T-cell (primary cell): ENCODE results near the gene CDK17. TPM values are rescaled to one million over a fixed set of nuclear protein-coding genes. Genes with fewer than 3 reads are reported as not detected.
A peak's percentile ranks its signal among the peaks of the same experiment; 100 is the strongest.
"Not testable (repeated sequence)": the region's sequence is repeated elsewhere in the genome, so short reads cannot be mapped to it uniquely, and the experiment has no call there.

ENCODE experiments used
- ATAC-seq, 4 experiments: fragments of 200-7000 bp in 3 of 4; fragments of 150-1000 bp in 1 of 4; cut with Tn5 transposase; replicated peaks in 1 of 4; 1 replicate in 3 of 4; 2 replicates in 1 of 4; pipeline ENCODE4 v1.10.0; 2021; ENCODE audit warnings: moderate library complexity in 3 of 4, mild to moderate bottlenecking in 2 of 4, moderate number of reproducible peaks in 1 of 4
- CTCF ChIA-PET, 2 donors: fragments of 300-600 bp; sonication (Branson Sonifier 250); formaldehyde crosslinking; loops; one replicate each; lab custom pipeline; 2022; ENCODE audit warnings: antibody characterized with exemption in 2 of 2; lab: Charles Lee
- POLR2A ChIA-PET, 2 donors: fragments of 300-600 bp; sonication (Branson Sonifier 250); formaldehyde crosslinking; loops; one replicate each; lab custom pipeline; 2022; ENCODE audit warnings: antibody characterized with exemption in 2 of 2; lab: Charles Lee
- DNase-seq, 35 experiments: peaks; one replicate each; pipeline versions ENCODE4 v3.0.0 to v3.0.0-alpha.2; 2013 to 2023
- H3K27ac ChIP-seq: one replicate; pipeline ENCODE4 v1.5.1; 2013; ENCODE audit warnings: low read length
- H3K27me3 ChIP-seq, 2 experiments: replicated peaks in 1 of 2; 1 replicate in 1 of 2; 2 replicates in 1 of 2; pipeline versions ENCODE4 v1.6.1 to v1.7.0; 2013; ENCODE audit warnings: low read length in 1 of 2, mixed read lengths in 1 of 2; ENCODE audit not compliant: control insufficient read depth in 2 of 2, insufficient read depth in 2 of 2; ENCODE audit errors: extremely low read depth in 1 of 2
- H3K36me3 ChIP-seq, 2 donors: 1 replicate in 1 of 2; 2 replicates in 1 of 2; pipeline versions ENCODE4 v1.6.1 to v1.7.0; 2013; ENCODE audit warnings: low read length in 1 of 2; ENCODE audit not compliant: control insufficient read depth in 2 of 2, insufficient read depth in 1 of 2; ENCODE audit errors: extremely low read depth in 1 of 2
- H3K4me1 ChIP-seq, 2 experiments: 1 replicate in 1 of 2; 2 replicates in 1 of 2; pipeline versions ENCODE4 v1.6.1 to v1.7.0; 2013; ENCODE audit warnings: low read length in 2 of 2, mixed read lengths in 1 of 2; ENCODE audit not compliant: insufficient read depth in 2 of 2, control insufficient read depth in 1 of 2; ENCODE audit errors: extremely low read depth in 1 of 2
- H3K4me3 ChIP-seq, 2 donors: 1 replicate in 1 of 2; 2 replicates in 1 of 2; pipeline versions ENCODE4 v1.5.1 to v1.7.0; 2013; ENCODE audit warnings: mild to moderate bottlenecking in 2 of 2, low read length in 1 of 2, moderate library complexity in 1 of 2; ENCODE audit not compliant: control insufficient read depth in 1 of 2; ENCODE audit errors: extremely low read depth in 1 of 2
- H3K9me3 ChIP-seq: 2 replicates; pipeline ENCODE4 v1.7.0; 2013
- H3K27ac Mint-ChIP-seq, 2 donors: one replicate each; pipeline ENCODE4 v1.8.0; 2020 to 2021; ENCODE audit warnings: mild to moderate bottlenecking in 2 of 2, mixed read lengths in 2 of 2
- H3K27me3 Mint-ChIP-seq, 2 donors: one replicate each; pipeline ENCODE4 v1.8.0; 2021 to 2022; ENCODE audit warnings: mixed read lengths in 2 of 2
- H3K36me3 Mint-ChIP-seq: one replicate; pipeline ENCODE4 v1.8.0; 2021; ENCODE audit warnings: mixed read lengths
- H3K4me1 Mint-ChIP-seq, 3 donors: one replicate each; pipeline ENCODE4 v1.8.0; 2020 to 2022; ENCODE audit warnings: mixed read lengths in 3 of 3, mild to moderate bottlenecking in 1 of 3
- H3K4me3 Mint-ChIP-seq, 3 donors: one replicate each; pipeline ENCODE4 v1.8.0; 2020 to 2022; ENCODE audit warnings: mild to moderate bottlenecking in 3 of 3, mixed read lengths in 3 of 3, moderate library complexity in 3 of 3
- H3K9me3 Mint-ChIP-seq, 3 donors: one replicate each; pipeline ENCODE4 v1.8.0; 2020 to 2022; ENCODE audit warnings: mixed read lengths in 3 of 3
- WGBS: methylation state at CpG from one replicate; pipeline ENCODE4 v1.1.5; 2013; ENCODE audit warnings: missing lambda C conversion rate; ENCODE audit not compliant: insufficient coverage; 5-methylcytosine and 5-hydroxymethylcytosine counted together
- total RNA-seq, 35 experiments: library from RNA in 6 of 35; stranded (reverse) in 6 of 35; fragments of 120-200 nt in 1 of 35; gene quantifications; one replicate each; pipeline versions ENCODE4 v1.2.1 to v1.2.4 and lab custom pipeline; 2013 to 2026

Gene CDK17
- total RNA-seq, 5 donors from 2014 or later (not counting 1 experiment from before 2014, with no cell fraction given): 56.4 to 114 (median 72.2) TPM

- ChIA-PET CTCF (no interaction called here), POLR2A (no interaction called here)
Observed at GRCh38 chr12:96416033-96416799, 16.0 kb upstream of the CDK17 start.

GRCh38 chr12:96414637-96415036 is 14.4 kb upstream of the CDK17 start:
- peaks cover 0 to 8% (median 6%) of the 10 kb centered on the region in 3 donors for H3K4me1 Mint-ChIP-seq

More at GRCh38 chr12:96416033-96416799, 16.0 kb upstream of the CDK17 start:
- no peak overlapping the region for H3K27ac ChIP-seq
- H3K9me3 Mint-ChIP-seq: no peaks in the 10 kb centered on the region
- ATAC-seq (no peak), DNase-seq (no peak)
- H3K27me3 Mint-ChIP-seq: no peaks in the 10 kb centered on the region
- no peaks in the 10 kb centered on the region for H3K9me3 ChIP-seq
- no peaks in the 10 kb centered on the region for H3K36me3 Mint-ChIP-seq
- WGBS: 94% methylated on average over 3 of the region's 7 CpGs
- no peak overlapping the region for H3K4me3 ChIP-seq
- H3K27ac Mint-ChIP-seq: no peak overlapping the region
- H3K4me3 Mint-ChIP-seq: no peak overlapping the region
- peaks cover 0 to 7% of the 10 kb centered on the region in 2 experiments for H3K4me1 ChIP-seq
- no peaks in the 10 kb centered on the region for H3K36me3 ChIP-seq
- H3K27me3 ChIP-seq: no peaks in the 10 kb centered on the region
- H3K4me1 Mint-ChIP-seq: peaks cover 15 to 23% (median 18%) of the 10 kb centered on the region in 3 donors

GRCh38 chr12:96412431-96412830 is 12.2 kb upstream of the CDK17 start:
- no peak overlapping the region for H3K4me3 ChIP-seq

More at GRCh38 chr12:96414637-96415036, 14.4 kb upstream of the CDK17 start:
- POLR2A ChIA-PET: interaction anchor here (0.6 to 0.7 kb wide), 3 partner anchors 24 to 164 kb away, joined by 3 to 4 read pairs (median 3); no protein-coding TSS in a partner anchor
- H3K36me3 Mint-ChIP-seq: no peaks in the 10 kb centered on the region
- CTCF ChIA-PET: interaction anchor here (0.7 kb wide), 2 partner anchors 16 to 37 kb away, joined by 3 read pairs; no protein-coding TSS in a partner anchor
- no peaks in the 10 kb centered on the region for H3K27me3 Mint-ChIP-seq
- DNase-seq (no peak), ATAC-seq (no peak)
- Histone ChIP-seq H3K27me3 (no peaks in the 10 kb centered on the region), H3K4me3 (no peak overlapping the region), H3K4me1 (no peaks in the 10 kb centered on the region), H3K27ac (no peak overlapping the region), H3K36me3 (no peaks in the 10 kb centered on the region), H3K9me3 (no peaks in the 10 kb centered on the region)
- no peak overlapping the region for H3K27ac Mint-ChIP-seq
- no peak overlapping the region for H3K4me3 Mint-ChIP-seq
- no peaks in the 10 kb centered on the region for H3K9me3 Mint-ChIP-seq
- WGBS: no CpG with 5 or more reads among the region's 1 CpG

GRCh38 chr12:96409731-96410130 is 9.5 kb upstream of the CDK17 start:
- no peak overlapping the region for H3K4me3 Mint-ChIP-seq
- Histone ChIP-seq H3K4me3 (no peak overlapping the region), H3K36me3 (no peaks in the 10 kb centered on the region), H3K9me3 (no peaks in the 10 kb centered on the region), H3K27ac (no peak overlapping the region), H3K27me3 (no peaks in the 10 kb centered on the region), H3K4me1 (no peaks in the 10 kb centered on the region)
- no peaks in the 10 kb centered on the region for H3K36me3 Mint-ChIP-seq
- CTCF ChIA-PET: interaction anchor here (0.6 to 1.0 kb wide), 2 partner anchors 81 to 100 kb away, joined by 3 read pairs; no protein-coding TSS in a partner anchor
- peaks cover 0 to 8% (median 6%) of the 10 kb centered on the region in 3 donors for H3K4me1 Mint-ChIP-seq
- no peak overlapping the region for H3K27ac Mint-ChIP-seq
- WGBS: no CpG with 5 or more reads among the region's 4 CpGs
- no peaks in the 10 kb centered on the region for H3K27me3 Mint-ChIP-seq
- POLR2A ChIA-PET: no interaction called here
- H3K9me3 Mint-ChIP-seq: no peaks in the 10 kb centered on the region
- ATAC-seq (no peak), DNase-seq (no peak)

More at GRCh38 chr12:96412431-96412830, 12.2 kb upstream of the CDK17 start:
- H3K4me1 ChIP-seq: no peaks in the 10 kb centered on the region
- Mint-ChIP-seq H3K9me3 (no peaks in the 10 kb centered on the region), H3K36me3 (no peaks in the 10 kb centered on the region), H3K27me3 (no peaks in the 10 kb centered on the region), H3K27ac (no peak overlapping the region), H3K4me1 (peaks cover 0 to 8% (median 6%) of the 10 kb centered on the region in 3 donors), H3K4me3 (no peak overlapping the region)
- ChIA-PET POLR2A (interaction anchor here in 1 of 2 donors (0.7 kb wide), 1 partner anchor 33 kb away, joined by 3 read pairs; no protein-coding TSS in a partner anchor), CTCF (interaction anchor here (0.5 to 0.7 kb wide), 2 partner anchors 11 to 99 kb away, joined by 3 to 4 read pairs; no protein-coding TSS in a partner anchor)
- ATAC-seq: no peak
- no peak for DNase-seq
- no peaks in the 10 kb centered on the region for H3K36me3 ChIP-seq
- H3K27me3 ChIP-seq: no peaks in the 10 kb centered on the region
- no peak overlapping the region for H3K27ac ChIP-seq
- H3K9me3 ChIP-seq: no peaks in the 10 kb centered on the region

GRCh38 chr12:96408993-96409392 is 8.8 kb upstream of the CDK17 start:
- ChIA-PET CTCF (interaction anchor here in 1 of 2 donors (1.0 kb wide), 1 partner anchor 81 kb away, joined by 3 read pairs; no protein-coding TSS in a partner anchor), POLR2A (no interaction called here)
- H3K27me3 ChIP-seq: no peaks in the 10 kb centered on the region
- H3K4me3 Mint-ChIP-seq: no peak overlapping the region
- peaks cover 0 to 10% (median 6%) of the 10 kb centered on the region in 3 donors for H3K4me1 Mint-ChIP-seq
- WGBS: 100% methylated on average over 1 of the region's 3 CpGs
- no peak overlapping the region for H3K27ac ChIP-seq
- H3K9me3 Mint-ChIP-seq: no peaks in the 10 kb centered on the region
- no peaks in the 10 kb centered on the region for H3K36me3 ChIP-seq
- DNase-seq (no peak), ATAC-seq (no peak)
- no peaks in the 10 kb centered on the region for H3K4me1 ChIP-seq
- no peak overlapping the region for H3K27ac Mint-ChIP-seq
- no peaks in the 10 kb centered on the region for H3K27me3 Mint-ChIP-seq
- H3K36me3 Mint-ChIP-seq: no peaks in the 10 kb centered on the region
- no peak overlapping the region for H3K4me3 ChIP-seq
- H3K9me3 ChIP-seq: no peaks in the 10 kb centered on the region

GRCh38 chr12:96407429-96408097 is 7.3 kb upstream of the CDK17 start:
- peaks cover 0 to 13% (median 6%) of the 10 kb centered on the region in 3 donors for H3K4me1 Mint-ChIP-seq
- H3K27me3 Mint-ChIP-seq, H3K27ac Mint-ChIP-seq, H3K36me3 ChIP-seq, ATAC-seq, H3K27me3 ChIP-seq, H3K9me3 ChIP-seq, H3K4me3 ChIP-seq, H3K9me3 Mint-ChIP-seq, H3K4me3 Mint-ChIP-seq, H3K4me1 ChIP-seq, H3K36me3 Mint-ChIP-seq, H3K27ac ChIP-seq: not testable (repeated sequence)
- ChIA-PET POLR2A (interaction anchor here (0.5 to 1.6 kb wide), 5 partner anchors 17 to 240 kb away, joined by 3 to 7 read pairs (median 5); partner anchors contain the start of gene CFAP54 (in 1 of the 2)), CTCF (interaction anchor here (0.7 kb wide), 2 partner anchors 9 to 85 kb away, joined by 5 to 8 read pairs; no protein-coding TSS in a partner anchor)
- DNase-seq: peak in 1 of 35 experiments; percentile 30
- WGBS: no CpG with 5 or more reads among the region's 7 CpGs
